HG03095 (cell line): ENCODE measurements around the gene ARID3C.

ENCODE experiments used
- ATAC-seq: cut with Tn5 transposase; IDR thresholded peaks from one replicate; pipeline ENCODE4 v1.9.1; 2021; ENCODE audit warnings: moderate library complexity; ENCODE audit not compliant: unreplicated experiment

The ARID3C gene

GRCh38 chr9:34600908-34601307, 28.0 kb downstream of the ARID3C start:
- no peak for ATAC-seq

- no peak for ATAC-seq
These were observed 29.3 kb downstream of the ARID3C start for GRCh38 chr9:34599546-34599945.

- ATAC-seq: no peak
These were observed 34.7 kb downstream of the ARID3C start for GRCh38 chr9:34594177-34594576.

- ATAC-seq: no peak
These were observed 35.8 kb downstream of the ARID3C start for GRCh38 chr9:34592895-34593601.

- ATAC-seq: no peak
These were observed 36.7 kb downstream of the ARID3C start for GRCh38 chr9:34591917-34592866.

GRCh38 chr9:34591248-34591916, 37.5 kb downstream of the ARID3C start:
- ATAC-seq: peak; percentile 64

- ATAC-seq: no peak
These were observed 38.3 kb downstream of the ARID3C start for GRCh38 chr9:34590381-34591247.

- no peak for ATAC-seq
These were observed 39.1 kb downstream of the ARID3C start, which contains the start of gene CNTFR for GRCh38 chr9:34589636-34590380. TSS of gene CNTFR (minus strand) at chr9:34589724. CDS start at chr9:34568981, 20,743 bp downstream.

- no peak for ATAC-seq
These were observed 39.9 kb downstream of the ARID3C start for GRCh38 chr9:34588671-34589635.

GRCh38 chr9:34587271-34587670, 41.6 kb downstream of the ARID3C start:
- ATAC-seq: no peak

- ATAC-seq: no peak
These were observed 42.8 kb downstream of the ARID3C start for GRCh38 chr9:34585946-34586669.

GRCh38 chr9:34584970-34585369, 43.9 kb downstream of the ARID3C start:
- ATAC-seq: no peak

GRCh38 chr9:34582787-34583186, 46.1 kb downstream of the ARID3C start:
- no peak for ATAC-seq

- ATAC-seq: no peak
These were observed 47.5 kb downstream of the ARID3C start for GRCh38 chr9:34581318-34581717.

GRCh38 chr9:34580358-34580757, 48.5 kb downstream of the ARID3C start:
- no peak for ATAC-seq

- ATAC-seq: no peak
These were observed 49.1 kb downstream of the ARID3C start for GRCh38 chr9:34579808-34580163.

GRCh38 chr9:34579104-34579807, 49.6 kb downstream of the ARID3C start:
- ATAC-seq: no peak
